T47D (cell line): ENCODE measurements around the gene SLC13A2.
"Not testable (repeated sequence)": the region's sequence is repeated elsewhere in the genome, so short reads cannot be mapped to it uniquely, and the experiment has no call there.

ENCODE experiments used
- DNase-seq, 2 experiments: peaks; one replicate each; pipeline versions ENCODE4 v3.0.0 to v3.0.0-alpha.2; 2011 to 2012; ENCODE audit warnings: low read depth in 1 of 2, low spot score in 1 of 2
- JUND ChIP-seq: IDR thresholded peaks from 2 replicates; pipeline ENCODE4 v1.6.1; 2012; ENCODE audit warnings: low read depth
- in situ Hi-C: cut with HindIII; loops from 2 replicates; pipeline ENCODE4 v1.10.0; 2016; ENCODE audit warnings: low sequenced_read_pairs, low pct_unique_long_range_greater_than_20kb

Gene SLC13A2

DNA sequence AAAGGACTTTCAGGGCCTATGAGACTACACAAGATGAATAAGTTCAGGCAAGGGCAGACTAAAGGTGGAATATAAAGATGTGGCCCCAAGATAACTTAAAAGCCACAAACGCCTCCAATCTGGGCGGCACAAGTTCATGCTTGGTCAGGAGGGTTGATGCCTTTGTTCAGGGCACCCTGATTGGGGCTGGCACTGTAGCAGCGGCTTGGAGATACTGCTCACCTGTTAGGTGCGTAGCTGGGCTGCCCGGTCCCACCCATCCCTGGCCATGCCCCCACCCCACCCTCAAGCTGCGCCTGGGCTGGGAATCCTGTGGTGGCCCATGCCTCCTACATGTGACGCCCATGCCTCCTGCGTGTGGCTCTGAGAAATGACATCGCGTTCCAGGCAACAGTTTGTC is 12.5 kb upstream of the SLC13A2 start:
- in situ Hi-C loops: no loop called here
- DNase-seq: no peak
- TF ChIP-seq JUND: no peak

- no peak for TF ChIP-seq JUND
- no peak for DNase-seq
- in situ Hi-C loops: no loop called here
Measured at GRCh38 chr17:28466001-28466400, 7.4 kb upstream of the SLC13A2 start.

GRCh38 chr17:28466521-28467048 is 6.9 kb upstream of the SLC13A2 start:
- DNase-seq: no peak

GRCh38 chr17:28467456-28468025 is 5.9 kb upstream of the SLC13A2 start:
- no peak for TF ChIP-seq JUND
- in situ Hi-C loops: no loop called here
- DNase-seq: no peak

More at GRCh38 chr17:28466521-28467048, 6.9 kb upstream of the SLC13A2 start:
- in situ Hi-C loops: no loop called here
- no peak for TF ChIP-seq JUND

DNA sequence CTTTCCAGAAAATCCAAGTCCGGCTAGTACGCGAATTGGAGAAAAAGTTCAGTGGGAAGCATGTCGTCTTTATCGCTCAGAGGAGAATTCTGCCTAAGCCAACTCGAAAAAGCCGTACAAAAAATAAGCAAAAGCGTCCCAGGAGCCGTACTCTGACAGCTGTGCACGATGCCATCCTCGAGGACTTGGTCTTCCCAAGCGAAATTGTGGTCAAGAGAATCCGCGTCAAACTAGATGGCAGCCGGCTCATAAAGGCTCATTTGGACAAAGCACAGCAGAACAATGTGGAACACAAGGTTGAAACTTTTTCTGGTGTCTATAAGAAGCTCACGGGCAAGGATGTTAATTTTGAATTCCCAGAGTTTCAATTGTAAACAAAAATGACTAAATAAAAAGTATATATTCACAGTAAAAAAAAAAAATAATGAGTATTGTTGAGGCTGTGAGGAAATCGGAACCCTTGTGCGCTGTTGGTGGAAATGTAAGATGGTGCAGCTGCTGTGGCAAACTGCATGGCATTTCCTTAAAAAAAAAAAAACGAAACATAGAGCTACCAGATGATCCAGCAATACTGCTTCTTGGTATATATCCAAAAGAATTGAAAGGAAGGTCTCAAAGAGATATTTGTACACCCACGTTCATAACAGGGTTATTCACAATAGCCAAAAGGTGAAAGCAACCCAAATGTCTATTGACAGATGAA is 5.3 kb upstream of the SLC13A2 start:
- DNase-seq: peak in 1 of 2 experiments; percentile 83
- in situ Hi-C loops: not testable (repeated sequence)

DNA sequence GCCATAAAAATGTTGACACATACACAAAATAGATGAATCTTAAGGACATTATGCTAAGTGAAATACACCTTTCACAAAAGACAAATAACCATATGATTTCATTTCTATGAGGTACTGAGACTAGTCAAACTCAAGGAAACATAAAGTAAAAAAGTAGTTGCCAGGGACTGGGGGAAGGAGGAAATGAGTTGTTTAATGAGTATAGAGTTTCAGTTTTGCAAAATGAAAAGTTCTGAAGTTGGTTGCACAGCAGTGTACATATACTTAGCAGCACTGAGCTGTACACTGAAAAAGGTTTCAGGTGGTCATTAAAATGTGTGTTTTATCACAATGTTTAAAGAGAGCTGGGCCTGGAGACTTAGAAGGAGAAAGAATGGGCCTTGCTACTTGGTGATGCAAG is 4.7 kb upstream of the SLC13A2 start:
- TF ChIP-seq JUND: no peak
- in situ Hi-C loops: no loop called here
- no peak for DNase-seq

DNA sequence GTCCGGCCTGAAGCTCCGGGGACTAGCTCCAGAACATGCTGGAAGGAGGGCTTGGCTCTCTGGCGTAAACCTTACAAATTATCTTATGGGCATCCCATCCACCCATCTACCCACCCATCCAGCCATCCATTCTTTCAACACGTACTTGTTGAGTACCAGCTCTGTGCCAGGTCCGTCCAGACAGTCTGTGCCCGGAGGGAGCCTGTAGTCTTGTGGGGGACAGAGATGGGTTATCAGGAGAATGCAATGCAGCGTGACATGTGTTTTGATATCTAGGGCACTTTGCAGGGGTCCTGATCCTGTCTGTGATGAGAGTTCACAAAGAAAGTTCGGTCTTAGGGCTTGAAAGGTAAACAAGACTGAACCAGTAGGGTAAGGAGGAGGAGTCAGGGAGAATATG is 4.1 kb upstream of the SLC13A2 start:
- in situ Hi-C loops: no loop called here
- no peak for TF ChIP-seq JUND
- peak in 1 of 2 experiments; percentile 64 for DNase-seq

GRCh38 chr17:28470266-28470913 is 3.1 kb upstream of the SLC13A2 start:
- no peak for TF ChIP-seq JUND
- DNase-seq: no peak
- in situ Hi-C loops: no loop called here

DNA sequence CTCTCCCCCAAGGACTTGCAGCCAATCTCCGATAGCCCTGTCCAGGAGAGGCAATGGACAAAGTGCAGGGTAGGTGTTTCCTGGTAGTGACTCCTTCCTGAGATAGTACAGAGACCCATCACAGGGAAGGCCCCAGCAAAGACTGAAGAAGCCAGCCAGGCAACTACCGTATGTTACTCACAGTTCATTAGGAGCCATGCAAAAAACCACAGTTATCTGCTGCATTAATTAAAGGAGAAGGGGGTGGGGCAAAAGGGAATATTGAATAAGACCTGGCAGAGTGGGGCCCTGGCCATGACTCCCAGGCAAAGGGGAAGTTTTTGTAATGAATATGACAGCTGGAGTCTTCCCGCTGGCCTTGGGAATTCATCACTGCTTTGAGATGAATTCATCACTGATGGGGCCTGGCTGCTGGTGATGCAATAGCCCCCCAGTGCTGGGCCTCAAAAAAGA is 2.5 kb upstream of the SLC13A2 start:
- no peak for TF ChIP-seq JUND
- no peak for DNase-seq
- in situ Hi-C loops: no loop called here

DNA sequence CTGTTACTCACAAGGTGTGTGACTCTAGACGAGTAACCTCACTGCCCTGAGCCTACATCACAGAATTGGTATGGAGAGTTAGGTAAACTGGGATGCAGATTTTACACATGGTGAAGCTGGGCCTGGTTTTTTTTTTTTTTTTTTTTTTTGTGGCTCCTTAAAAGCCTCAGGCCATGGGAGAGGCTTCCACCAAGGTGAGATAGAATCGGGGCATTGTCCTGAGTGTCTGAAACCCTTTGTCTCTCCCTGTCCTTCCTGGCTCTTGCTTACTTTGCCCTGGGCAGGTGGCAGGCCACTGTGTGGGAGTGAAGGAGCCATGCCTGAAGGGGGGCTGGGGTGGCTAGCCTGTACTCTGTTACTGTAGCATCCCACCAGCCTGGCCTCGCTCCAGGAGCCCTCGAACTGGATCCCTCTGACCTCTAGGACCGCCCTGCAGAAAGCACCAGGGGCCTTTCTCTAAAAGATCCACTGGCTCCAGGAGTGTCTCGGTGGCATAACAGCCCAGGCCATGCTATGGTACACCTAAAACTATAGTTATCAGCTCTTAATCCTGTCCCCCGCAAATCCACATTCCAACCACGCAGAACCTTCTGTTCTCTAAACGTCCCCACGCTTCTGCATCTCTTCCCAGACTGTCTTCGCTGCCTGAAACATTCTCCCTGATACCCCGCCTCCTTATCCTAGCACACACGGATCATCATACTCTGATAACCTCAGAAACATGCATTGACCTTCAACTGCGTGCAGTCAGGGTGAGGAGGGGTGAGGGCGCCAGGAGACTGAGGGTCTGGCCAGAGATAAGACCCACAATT is 1.7 kb upstream of the SLC13A2 start:
- in situ Hi-C loops: no loop called here
- no peak for TF ChIP-seq JUND
- peak in 1 of 2 experiments; percentile 78 for DNase-seq

- in situ Hi-C loops: no loop called here
- DNase-seq: no peak
- TF ChIP-seq JUND: no peak
Measured at GRCh38 chr17:28472871-28473497, 460 bp upstream of the SLC13A2 start.

DNA sequence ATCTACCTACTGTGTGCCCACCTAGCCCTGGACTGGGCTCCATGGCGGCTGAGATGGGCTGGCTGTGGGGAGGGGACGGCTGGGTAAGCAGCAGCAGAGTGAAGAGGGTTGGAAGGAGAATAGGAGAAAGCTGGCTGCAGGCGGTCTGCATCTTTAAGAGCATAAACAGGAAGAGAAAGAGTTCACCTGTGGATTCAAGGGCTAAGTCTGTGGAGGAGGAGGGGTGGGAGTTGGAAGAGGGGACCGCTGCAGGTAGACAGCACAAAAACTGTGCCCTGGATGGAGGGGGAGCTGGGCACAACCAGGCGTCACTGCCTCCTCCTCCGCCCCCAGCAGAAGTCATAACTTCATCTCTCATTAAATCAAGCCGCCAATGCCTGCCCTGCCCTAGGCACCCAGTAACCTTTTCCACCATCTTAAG is 677 bp downstream of the SLC13A2 start:
- no peak for TF ChIP-seq JUND
- in situ Hi-C loops: no loop called here
- DNase-seq: no peak
